Activated CD4-positive, alpha-beta T cell treated with anti-CD3 and anti-CD28 coated beads, Interleukin-2, amount 10 ng/mL, durations not matched to agents 7 days and 5 days (primary cell): ENCODE results near the gene PDGFA. TPM values are rescaled to one million over a fixed set of nuclear protein-coding genes. Genes with fewer than 3 reads are reported as not detected.

Experiments
- CTCF ChIA-PET: fragments of 350-600 bp; sonication (Branson Sonifier 250); formaldehyde crosslinking; loops from one replicate; lab custom pipeline; 2021; ENCODE audit warnings: antibody characterized with exemption; lab: Charles Lee
- POLR2A ChIA-PET: fragments of 350-600 bp; sonication (Branson Sonifier 250); formaldehyde crosslinking; loops from one replicate; lab custom pipeline; 2021; ENCODE audit warnings: antibody characterized with exemption; lab: Charles Lee
- DNase-seq: peaks from one replicate; pipeline ENCODE4 v3.0.0-alpha.2; 2020
- H3K27ac Mint-ChIP-seq: one replicate; pipeline ENCODE4 v1.8.0; 2021; ENCODE audit warnings: mild to moderate bottlenecking, moderate library complexity, mixed read lengths
- H3K27me3 Mint-ChIP-seq: one replicate; pipeline ENCODE4 v1.8.0; 2021; ENCODE audit warnings: mixed read lengths
- H3K36me3 Mint-ChIP-seq: one replicate; pipeline ENCODE4 v1.8.0; 2021; ENCODE audit warnings: low read depth, mixed read lengths
- H3K4me1 Mint-ChIP-seq: one replicate; pipeline ENCODE4 v1.8.0; 2021; ENCODE audit warnings: mixed read lengths
- H3K4me3 Mint-ChIP-seq: one replicate; pipeline ENCODE4 v1.8.0; 2021; ENCODE audit warnings: mild to moderate bottlenecking, moderate library complexity, mixed read lengths
- H3K9me3 Mint-ChIP-seq: one replicate; pipeline ENCODE4 v1.8.0; 2021; ENCODE audit warnings: mixed read lengths
- total RNA-seq, 2 experiments: library from RNA; stranded (reverse); gene quantifications; one replicate each; pipeline ENCODE4 v1.2.3, GENCODE V29; 2021

The PDGFA gene
- total RNA-seq, 2 experiments from 2014 or later, result 0.37 to 0.46 TPM

- Mint-ChIP-seq H3K4me1 (no peaks in the 10 kb centered on the region), H3K27ac (no peak overlapping the region), H3K36me3 (no peaks in the 10 kb centered on the region), H3K27me3 (no peaks in the 10 kb centered on the region), H3K4me3 (no peak overlapping the region), H3K9me3 (no peaks in the 10 kb centered on the region)
- no peak for DNase-seq
- POLR2A ChIA-PET, result no interaction called here
- CTCF ChIA-PET, result no interaction called here
Measured at GRCh38 chr7:506921-507622, 12.6 kb downstream of the PDGFA start.

GRCh38 chr7:506391-506831 is 13.2 kb downstream of the PDGFA start:
- no peaks in the 10 kb centered on the region for H3K27me3 Mint-ChIP-seq
- H3K4me1 Mint-ChIP-seq, result no peaks in the 10 kb centered on the region
- no peak for DNase-seq
- H3K4me3 Mint-ChIP-seq, result no peak overlapping the region
- H3K27ac Mint-ChIP-seq, result no peak overlapping the region
- ChIA-PET POLR2A (no interaction called here), CTCF (no interaction called here)
- H3K9me3 Mint-ChIP-seq, result no peaks in the 10 kb centered on the region
- no peaks in the 10 kb centered on the region for H3K36me3 Mint-ChIP-seq

GRCh38 chr7:505171-505570 is 14.5 kb downstream of the PDGFA start:
- H3K4me1 Mint-ChIP-seq, result no peaks in the 10 kb centered on the region
- POLR2A ChIA-PET, result no interaction called here
- H3K4me3 Mint-ChIP-seq, result no peak overlapping the region
- DNase-seq, result no peak
- H3K27me3 Mint-ChIP-seq, result no peaks in the 10 kb centered on the region
- CTCF ChIA-PET, result no interaction called here
- H3K27ac Mint-ChIP-seq, result no peak overlapping the region
- no peaks in the 10 kb centered on the region for H3K9me3 Mint-ChIP-seq
- H3K36me3 Mint-ChIP-seq, result no peaks in the 10 kb centered on the region

DNA sequence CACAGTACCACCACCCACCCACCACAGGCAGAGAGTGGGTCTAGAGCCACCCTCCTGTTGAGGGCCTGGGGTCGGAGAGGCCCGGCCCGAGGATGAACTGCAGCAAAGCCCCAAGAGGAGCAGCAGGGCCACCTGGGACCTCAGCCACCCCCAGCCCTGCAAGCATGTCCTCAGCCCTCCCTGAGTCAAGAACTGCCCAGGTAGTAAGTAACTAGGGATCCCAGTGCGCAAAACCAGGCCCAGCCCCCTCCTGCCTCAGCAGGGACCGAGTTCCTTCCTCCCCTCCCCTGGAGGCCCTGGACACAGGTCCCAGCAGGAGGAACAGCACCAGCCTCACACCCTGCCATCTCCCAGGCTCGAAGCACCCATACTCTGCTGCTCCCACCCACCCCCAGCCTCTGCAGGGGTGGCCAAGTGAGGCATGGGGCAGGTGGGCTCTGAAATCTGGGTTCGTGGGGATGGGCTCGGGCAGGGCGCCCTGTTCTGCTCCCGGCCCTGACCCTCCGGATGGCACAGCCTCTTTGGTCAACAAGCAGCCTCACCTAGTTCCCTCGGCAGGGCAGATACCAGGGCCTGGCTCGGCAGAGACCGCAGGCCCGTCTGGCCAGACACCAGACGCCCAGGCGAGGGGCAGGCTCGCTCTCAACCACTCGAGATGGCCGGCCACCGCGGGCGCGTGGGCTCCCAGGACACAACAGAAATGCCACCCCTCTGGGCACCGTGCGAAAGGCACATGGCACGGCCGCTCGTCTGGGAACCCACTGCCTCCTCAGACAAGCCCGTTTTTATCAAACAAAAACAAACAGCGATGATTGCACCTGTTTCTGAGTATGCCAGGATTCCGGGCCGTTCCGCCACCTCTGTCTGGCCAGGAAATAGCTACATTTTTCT is 15.2 kb downstream of the PDGFA start:
- Mint-ChIP-seq H3K9me3 (no peaks in the 10 kb centered on the region), H3K36me3 (no peaks in the 10 kb centered on the region)
- DNase-seq, result no peak

DNA sequence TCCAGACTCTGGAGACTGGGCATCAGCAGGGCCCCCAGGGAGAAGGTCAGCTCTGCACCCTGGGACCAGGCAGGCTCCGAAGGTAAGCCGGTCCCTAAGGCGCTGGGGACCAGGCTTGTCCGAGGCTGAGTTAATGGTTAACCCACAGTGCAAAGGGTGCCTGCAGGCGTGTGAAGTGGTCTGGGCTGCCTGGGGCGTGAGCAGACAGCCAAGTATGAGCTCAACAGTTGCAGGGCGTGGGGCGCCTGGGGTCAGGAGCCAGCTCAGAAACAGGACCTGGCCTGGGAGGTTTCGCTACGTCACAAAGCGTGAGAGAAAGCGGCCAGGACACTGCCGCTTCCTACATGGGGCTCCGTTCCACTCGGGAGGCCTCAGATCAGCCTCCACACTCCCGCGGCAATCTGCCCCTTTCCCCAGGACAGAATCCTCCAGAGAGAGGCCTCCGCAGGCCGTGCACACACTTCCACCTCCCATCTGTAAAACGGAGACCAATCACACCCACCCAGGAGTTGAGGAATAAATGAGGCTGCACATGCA is 16.0 kb downstream of the PDGFA start:
- H3K4me1 Mint-ChIP-seq, result no peaks in the 10 kb centered on the region
- CTCF ChIA-PET, result no interaction called here
- no peak overlapping the region for H3K4me3 Mint-ChIP-seq
- no peak overlapping the region for H3K27ac Mint-ChIP-seq
- no peaks in the 10 kb centered on the region for H3K27me3 Mint-ChIP-seq
- no peak for DNase-seq
- POLR2A ChIA-PET, result no interaction called here
- no peaks in the 10 kb centered on the region for H3K9me3 Mint-ChIP-seq
- H3K36me3 Mint-ChIP-seq, result no peaks in the 10 kb centered on the region

More for the DNA sequence above, 15.2 kb downstream of the PDGFA start:
- Mint-ChIP-seq H3K27me3 (no peaks in the 10 kb centered on the region), H3K4me1 (no peaks in the 10 kb centered on the region), H3K27ac (no peak overlapping the region), H3K4me3 (no peak overlapping the region)
- ChIA-PET POLR2A (no interaction called here), CTCF (no interaction called here)

DNA sequence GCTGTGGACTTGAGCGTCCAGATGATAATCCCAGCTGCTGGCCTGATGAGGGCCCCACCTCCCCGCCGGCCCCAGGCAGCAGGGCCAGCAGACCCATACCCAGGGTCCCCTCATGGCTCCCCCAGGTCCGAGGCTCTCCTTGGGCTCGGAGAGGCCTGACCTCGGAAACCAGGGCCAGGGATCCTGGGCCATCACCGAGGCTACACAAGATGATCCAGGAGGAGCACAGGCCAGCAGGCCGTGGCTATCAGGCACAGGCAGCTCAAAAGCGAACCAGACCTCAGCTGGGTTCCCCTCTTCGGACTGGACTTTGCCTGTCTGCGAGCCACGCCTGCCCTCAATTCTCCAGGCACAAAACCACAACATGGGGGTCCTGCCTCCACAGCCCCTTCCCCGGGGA is 17.4 kb downstream of the PDGFA start:
- Mint-ChIP-seq H3K9me3 (no peaks in the 10 kb centered on the region), H3K4me3 (no peak overlapping the region), H3K36me3 (no peaks in the 10 kb centered on the region), H3K27ac (no peak overlapping the region), H3K4me1 (peaks cover 3% of the 10 kb centered on the region), H3K27me3 (no peaks in the 10 kb centered on the region)
- no peak for DNase-seq
- CTCF ChIA-PET, result interaction anchor here (0.6 kb wide), 1 partner anchor 53 kb away, joined by 3 read pairs; no protein-coding TSS in a partner anchor
- POLR2A ChIA-PET, result no interaction called here

DNA sequence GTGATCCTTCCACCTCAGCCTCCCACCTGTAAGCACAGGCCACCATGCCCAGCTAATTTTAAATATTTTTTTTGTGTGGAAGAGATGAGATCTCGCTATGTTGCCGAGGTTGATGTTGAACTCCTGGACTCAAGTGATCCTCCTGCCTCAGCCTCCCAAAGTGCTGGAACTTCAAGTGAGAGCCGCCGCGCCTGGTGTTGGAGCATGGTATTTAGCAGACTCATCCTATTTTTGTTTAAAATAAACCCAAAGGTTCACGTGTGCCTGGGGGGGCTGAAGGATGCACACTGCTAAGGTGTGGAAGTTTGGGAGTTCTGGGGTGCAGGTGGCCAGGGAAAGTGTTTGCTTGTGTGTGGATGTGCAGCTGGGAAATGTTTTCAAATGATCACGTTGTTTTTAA is 18.1 kb downstream of the PDGFA start:
- no peaks in the 10 kb centered on the region for H3K36me3 Mint-ChIP-seq

DNA sequence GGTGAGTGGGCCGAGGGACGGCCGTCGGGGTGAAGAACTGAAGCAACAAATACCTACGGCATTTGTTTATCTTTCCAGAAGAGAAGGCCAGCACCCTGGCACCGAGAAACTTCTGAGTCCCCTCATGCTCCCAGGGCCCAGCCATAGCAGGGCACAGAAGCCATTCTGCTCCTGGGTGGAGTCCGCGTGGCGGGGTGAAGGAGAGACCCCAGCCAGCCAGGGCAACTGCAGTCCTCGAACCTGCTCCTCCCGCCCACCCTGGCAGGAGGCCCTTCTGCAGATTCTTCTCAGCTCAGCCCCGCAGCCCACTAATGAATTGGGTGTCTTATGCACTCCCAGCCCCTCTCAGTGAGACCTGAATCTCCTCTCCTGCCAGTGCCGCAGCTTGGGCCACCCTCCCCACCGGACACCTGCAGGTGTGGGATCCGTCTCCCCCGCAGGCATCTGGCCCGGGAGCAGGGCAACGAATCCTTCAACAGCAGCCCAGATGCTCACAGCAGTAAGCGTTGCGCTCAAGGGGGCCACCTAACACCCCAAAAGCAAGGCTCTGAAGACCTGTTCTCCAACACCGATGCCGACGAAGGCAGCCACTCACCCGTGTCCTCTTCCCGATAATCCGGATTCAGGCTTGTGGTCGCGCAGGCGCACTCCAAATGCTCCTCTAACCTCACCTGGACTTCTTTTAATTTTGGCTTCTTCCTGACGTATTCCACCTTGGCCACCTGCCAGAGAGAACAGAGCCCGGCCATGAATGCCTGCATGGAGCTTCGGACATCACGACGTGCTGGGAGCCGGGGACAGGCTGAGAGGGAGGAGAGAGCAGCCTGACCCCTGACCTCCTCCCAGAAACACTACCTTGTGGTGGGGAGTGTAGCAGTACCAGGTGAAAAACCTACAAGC is 18.9 kb downstream of the PDGFA start:
- Mint-ChIP-seq H3K4me1 (peaks cover 3% of the 10 kb centered on the region), H3K27ac (no peak overlapping the region), H3K27me3 (no peaks in the 10 kb centered on the region), H3K4me3 (no peak overlapping the region), H3K9me3 (no peaks in the 10 kb centered on the region), H3K36me3 (no peaks in the 10 kb centered on the region)
- DNase-seq, result no peak
- CTCF ChIA-PET, result no interaction called here
- POLR2A ChIA-PET, result no interaction called here

More for the DNA sequence above, 18.1 kb downstream of the PDGFA start:
- ChIA-PET POLR2A (no interaction called here), CTCF (no interaction called here)
- Mint-ChIP-seq H3K9me3 (no peaks in the 10 kb centered on the region), H3K4me1 (peaks cover 3% of the 10 kb centered on the region), H3K4me3 (no peak overlapping the region), H3K27ac (no peak overlapping the region), H3K27me3 (no peaks in the 10 kb centered on the region)
- no peak for DNase-seq

- Mint-ChIP-seq H3K36me3 (no peaks in the 10 kb centered on the region), H3K4me3 (no peak overlapping the region), H3K9me3 (no peaks in the 10 kb centered on the region), H3K27me3 (no peaks in the 10 kb centered on the region), H3K4me1 (peaks cover 3% of the 10 kb centered on the region), H3K27ac (no peak overlapping the region)
- ChIA-PET POLR2A (no interaction called here), CTCF (no interaction called here)
- no peak for DNase-seq
Measured at GRCh38 chr7:499853-500485, 19.7 kb downstream of the PDGFA start.

DNA sequence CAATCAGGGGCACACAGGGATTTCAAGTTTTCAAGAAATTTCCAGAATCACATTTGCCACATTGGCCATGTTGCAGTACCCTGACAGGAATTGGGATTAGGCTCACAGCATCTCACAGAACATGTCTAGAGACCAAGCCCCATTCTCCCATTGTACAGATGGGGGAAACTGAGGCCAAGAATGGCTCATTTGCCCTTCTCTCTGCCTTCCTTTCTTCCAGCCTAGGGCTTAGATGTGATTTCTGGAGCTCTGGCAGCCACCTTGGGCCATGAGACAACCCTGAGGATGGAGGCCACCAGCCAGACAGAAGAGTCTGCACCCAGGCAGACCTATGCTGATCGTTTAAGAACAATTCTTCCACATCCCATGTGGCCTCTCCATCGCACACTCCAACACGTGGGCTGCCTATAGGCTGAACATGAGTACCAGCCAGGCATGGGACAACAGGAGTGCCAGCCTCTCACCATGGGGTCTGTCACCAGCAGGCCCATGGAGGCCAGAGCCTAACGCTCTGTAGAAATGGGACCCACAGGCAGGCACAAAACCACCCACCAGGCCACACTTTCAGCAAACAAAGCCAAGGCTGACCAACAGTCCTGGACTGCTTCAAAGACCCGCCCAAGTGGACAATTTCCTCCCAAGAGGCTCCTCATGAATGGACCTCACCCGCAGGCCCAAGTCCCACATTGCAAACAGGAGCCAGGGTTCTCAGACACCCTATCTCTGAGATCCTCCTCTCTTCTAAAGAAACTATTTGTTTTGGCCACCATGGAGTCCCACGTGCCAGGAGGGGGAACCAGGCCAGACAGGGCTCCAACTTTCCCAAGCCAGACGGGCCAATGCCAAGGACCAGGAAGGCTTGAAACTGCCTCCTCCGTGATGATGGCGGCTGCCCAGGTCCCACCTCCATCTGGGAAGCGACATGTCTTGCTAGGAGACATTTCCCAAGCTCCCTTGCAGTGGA is 20.7 kb downstream of the PDGFA start:
- H3K4me1 Mint-ChIP-seq, result peaks cover 3% of the 10 kb centered on the region
- no peak overlapping the region for H3K27ac Mint-ChIP-seq
- CTCF ChIA-PET, result no interaction called here
- H3K36me3 Mint-ChIP-seq, result no peaks in the 10 kb centered on the region
- no peaks in the 10 kb centered on the region for H3K27me3 Mint-ChIP-seq
- no peak overlapping the region for H3K4me3 Mint-ChIP-seq
- no peak for DNase-seq
- no peaks in the 10 kb centered on the region for H3K9me3 Mint-ChIP-seq
- POLR2A ChIA-PET, result no interaction called here

DNA sequence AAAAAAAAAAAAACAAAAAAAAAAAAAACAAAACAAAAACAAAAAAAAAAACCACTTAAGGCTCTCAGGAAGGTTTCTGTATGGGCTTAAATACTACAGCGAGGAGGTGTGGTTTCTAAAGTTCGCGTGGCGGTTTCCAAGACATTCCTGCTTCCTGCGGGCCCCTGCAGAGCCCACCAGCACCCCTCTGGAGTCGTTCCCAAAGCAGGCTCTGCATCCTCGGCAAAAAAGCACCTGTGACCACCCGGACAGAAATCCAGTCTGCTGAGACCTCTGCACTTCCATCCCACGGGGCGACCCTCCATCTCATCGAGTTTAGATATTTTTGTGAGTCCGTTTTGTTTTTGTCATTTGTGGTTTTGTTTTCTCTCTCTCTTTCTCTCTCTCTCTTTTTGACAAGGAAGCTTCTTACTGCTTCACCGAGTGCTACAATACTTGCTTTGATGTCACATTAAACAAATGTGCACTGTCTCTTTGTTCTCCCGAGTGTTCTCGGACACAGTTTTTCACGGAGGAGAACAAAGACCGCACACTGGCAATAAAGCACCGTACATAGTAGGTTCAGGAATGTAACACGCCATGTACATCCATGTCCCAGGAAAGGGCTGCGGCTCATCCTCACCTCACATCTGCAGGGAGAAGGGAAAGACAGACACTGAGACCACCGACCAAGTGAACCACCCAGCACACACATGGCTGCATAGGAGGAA is 21.5 kb downstream of the PDGFA start:
- no peak for DNase-seq
- Mint-ChIP-seq H3K27ac (peak overlapping the region; percentile 0), H3K4me3 (no peak overlapping the region), H3K9me3 (no peaks in the 10 kb centered on the region), H3K36me3 (no peaks in the 10 kb centered on the region), H3K4me1 (peaks cover 3% of the 10 kb centered on the region), H3K27me3 (no peaks in the 10 kb centered on the region)
- ChIA-PET CTCF (interaction anchor here (0.7 kb wide), 1 partner anchor 156 kb away, joined by 3 read pairs; no protein-coding TSS in a partner anchor), POLR2A (no interaction called here)
